Measurements from ENCODE around the gene SULT2A1.
"Not testable (repeated sequence)": the region's sequence is repeated elsewhere in the genome, so short reads cannot be mapped to it uniquely, and the experiment has no call there.

Gene SULT2A1

DNA sequence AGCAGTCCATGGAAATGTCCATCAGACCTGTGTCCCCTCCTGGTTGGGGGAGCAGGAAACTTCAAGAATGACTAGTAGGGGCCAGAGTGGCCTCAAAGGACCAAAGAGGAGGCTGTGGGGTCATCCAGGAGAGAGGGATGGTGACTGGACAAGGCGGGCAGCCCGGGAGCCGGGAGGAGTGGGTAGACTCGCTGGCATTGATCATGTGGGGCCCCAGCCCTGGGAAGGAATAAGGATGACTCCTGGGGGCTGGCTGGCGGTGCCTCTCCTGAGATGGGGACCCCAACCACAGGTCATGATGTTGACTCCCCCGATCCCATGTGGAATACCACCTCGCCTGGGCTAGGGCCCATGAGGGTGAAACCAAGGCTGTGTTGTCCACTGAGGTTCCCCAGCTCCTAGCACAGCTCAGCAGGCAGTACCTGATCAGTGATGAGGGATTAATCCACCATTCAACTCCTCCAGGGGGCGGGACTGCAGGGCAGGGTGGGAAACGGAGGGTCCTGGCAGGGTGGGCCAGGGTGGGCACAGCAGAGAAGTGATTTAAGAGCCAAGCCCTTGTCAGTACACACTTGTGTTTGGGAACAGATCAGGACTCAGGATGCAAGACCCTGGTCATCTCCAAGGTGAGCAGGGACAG lies 27.3 kb downstream of the SULT2A1 start, which contains the start of gene TPRX2:
TPRX2 (plus strand) TSS at position 590 of the 640 bp plus-strand sequence; CDS start at position 602, 12 bp downstream.
- no CpG with 5 or more reads among the region's 9 CpGs for WGBS, 2 donors (ENCODE audit: extremely low coverage in 2 of 2, insufficient read length in 2 of 2, insufficient replicate concordance in 1 of 2)
- peak within 1 kb of the TSS; percentile 84 for H2AK5ac ChIP-seq (ENCODE audit: low read depth, low read length)
- H3K14ac ChIP-seq (ENCODE audit: low read length); H3K9ac ChIP-seq (ENCODE audit: low read depth, low read length, poor library complexity); H3K27me3 ChIP-seq (ENCODE audit: control insufficient read depth in 3 of 3, insufficient read depth in 3 of 3, low read depth in 1 of 3, low read length in 3 of 3); H3K4me3 ChIP-seq (ENCODE audit: low read length in 2 of 2); H2BK120ac ChIP-seq (ENCODE audit: low read depth, low read length); H2BK5ac ChIP-seq (ENCODE audit: low read length); H3K4ac ChIP-seq (ENCODE audit: low read length); H4K91ac ChIP-seq (ENCODE audit: low read depth, low read length, poor library complexity); H3K23ac ChIP-seq (ENCODE audit: low read depth, low read length, poor library complexity); H3K79me1 ChIP-seq (ENCODE audit: low read depth, low read length); H4K8ac ChIP-seq (ENCODE audit: low read depth, low read length); H3K4me2 ChIP-seq (ENCODE audit: insufficient read depth, low read length, poor library complexity, severe bottlenecking); H3K36me3 ChIP-seq (replicated peaks in 1 of 2; ENCODE audit: control insufficient read depth in 2 of 2, insufficient read depth in 2 of 2, low read length in 2 of 2); H3K9me3 ChIP-seq (replicated peaks in 1 of 2; ENCODE audit: control insufficient read depth in 2 of 2, insufficient read depth in 1 of 2, low read depth in 1 of 2, low read length in 2 of 2); H2AFZ ChIP-seq (ENCODE audit: low read length); DNase-seq (ENCODE audit: low spot score); H3K4me1 ChIP-seq (ENCODE audit: control insufficient read depth in 2 of 2, insufficient read depth in 1 of 2, low read depth in 1 of 2, low read length in 2 of 2); H3K27ac ChIP-seq (replicated peaks; ENCODE audit: low read length): not testable (repeated sequence)
- H2BK12ac ChIP-seq (ENCODE audit: low read length), result peak within 1 kb of the TSS; percentile 41
- peak within 1 kb of the TSS; percentile 90 for H3K18ac ChIP-seq (ENCODE audit: low read length)
- H2BK15ac ChIP-seq (ENCODE audit: low read length), result peak within 1 kb of the TSS; percentile 92

DNA sequence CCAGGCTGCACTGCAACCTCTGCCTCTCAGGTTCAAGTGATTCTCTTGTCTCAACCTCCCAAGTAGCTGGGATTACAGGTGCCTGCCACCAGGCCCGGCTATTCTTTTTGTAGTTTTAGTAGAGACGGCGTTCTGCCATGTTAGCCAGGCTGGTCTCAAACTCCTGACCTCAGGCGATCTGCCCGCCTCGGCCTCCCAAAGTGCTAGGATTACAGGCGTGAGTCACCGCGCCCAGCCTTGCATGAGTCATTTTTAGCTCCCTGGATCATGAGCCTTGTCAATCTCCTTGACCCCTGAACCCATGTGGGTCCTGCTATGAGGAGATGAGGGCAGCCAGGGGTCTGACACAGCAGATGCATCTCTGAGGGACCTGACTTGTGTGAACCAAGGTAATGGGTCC lies 27.9 kb downstream of the SULT2A1 start:
- H3K4ac ChIP-seq (ENCODE audit: low read length); H4K91ac ChIP-seq (ENCODE audit: low read depth, low read length, poor library complexity); H3K9ac ChIP-seq (ENCODE audit: low read depth, low read length, poor library complexity); H3K14ac ChIP-seq (ENCODE audit: low read length); H2AFZ ChIP-seq (ENCODE audit: low read length); H3K79me1 ChIP-seq (ENCODE audit: low read depth, low read length); H2BK120ac ChIP-seq (ENCODE audit: low read depth, low read length); H3K27ac ChIP-seq (replicated peaks; ENCODE audit: low read length); H4K8ac ChIP-seq (ENCODE audit: low read depth, low read length); H3K36me3 ChIP-seq (replicated peaks in 1 of 2; ENCODE audit: control insufficient read depth in 2 of 2, insufficient read depth in 2 of 2, low read length in 2 of 2); H3K23ac ChIP-seq (ENCODE audit: low read depth, low read length, poor library complexity); H3K4me2 ChIP-seq (ENCODE audit: insufficient read depth, low read length, poor library complexity, severe bottlenecking); H2BK12ac ChIP-seq (ENCODE audit: low read length); H3K9me3 ChIP-seq (replicated peaks in 1 of 2; ENCODE audit: control insufficient read depth in 2 of 2, insufficient read depth in 1 of 2, low read depth in 1 of 2, low read length in 2 of 2); H2BK5ac ChIP-seq (ENCODE audit: low read length); H3K27me3 ChIP-seq (ENCODE audit: control insufficient read depth in 3 of 3, insufficient read depth in 3 of 3, low read depth in 1 of 3, low read length in 3 of 3); DNase-seq (ENCODE audit: low spot score); H3K4me3 ChIP-seq (ENCODE audit: low read length in 2 of 2); H3K4me1 ChIP-seq (ENCODE audit: control insufficient read depth in 2 of 2, insufficient read depth in 1 of 2, low read depth in 1 of 2, low read length in 2 of 2): not testable (repeated sequence)
- peak overlapping the region; percentile 92 for H2BK15ac ChIP-seq (ENCODE audit: low read length)
- H2AK5ac ChIP-seq (ENCODE audit: low read depth, low read length), result peak overlapping the region; percentile 84
- peak overlapping the region; percentile 90 for H3K18ac ChIP-seq (ENCODE audit: low read length)
- no CpG with 5 or more reads among the region's 9 CpGs for WGBS, 2 donors (ENCODE audit: extremely low coverage in 2 of 2, insufficient read length in 2 of 2, insufficient replicate concordance in 1 of 2)

- no peak overlapping the region for H3K4ac ChIP-seq (ENCODE audit: low read length)
- no peak overlapping the region for H2BK120ac ChIP-seq (ENCODE audit: low read depth, low read length)
- no peak overlapping the region for H3K4me2 ChIP-seq (ENCODE audit: insufficient read depth, low read length, poor library complexity, severe bottlenecking)
- H3K23ac ChIP-seq (ENCODE audit: low read depth, low read length, poor library complexity), result no peak overlapping the region
- H3K14ac ChIP-seq (ENCODE audit: low read length), result no peak overlapping the region
- no peak overlapping the region for H4K8ac ChIP-seq (ENCODE audit: low read depth, low read length)
- WGBS, 2 donors (ENCODE audit: extremely low coverage in 2 of 2, insufficient read length in 2 of 2, insufficient replicate concordance in 1 of 2), result no CpG with 5 or more reads among the region's 4 CpGs
- H3K79me1 ChIP-seq (ENCODE audit: low read depth, low read length), result no peaks in the 10 kb centered on the region
- no peak overlapping the region for H2BK15ac ChIP-seq (ENCODE audit: low read length)
- H3K4me1 ChIP-seq (ENCODE audit: control insufficient read depth in 2 of 2, insufficient read depth in 1 of 2, low read depth in 1 of 2, low read length in 2 of 2), result no peaks in the 10 kb centered on the region
- no peak overlapping the region for H3K9ac ChIP-seq (ENCODE audit: low read depth, low read length, poor library complexity)
- H2AK5ac ChIP-seq (ENCODE audit: low read depth, low read length), result no peak overlapping the region
- no peaks in the 10 kb centered on the region for H3K36me3 ChIP-seq (replicated peaks in 1 of 2; ENCODE audit: control insufficient read depth in 2 of 2, insufficient read depth in 2 of 2, low read length in 2 of 2)
- H3K18ac ChIP-seq (ENCODE audit: low read length), result no peak overlapping the region
- peaks cover 0 to 12% (median 0%) of the 10 kb centered on the region in 3 experiments for H3K27me3 ChIP-seq (ENCODE audit: control insufficient read depth in 3 of 3, insufficient read depth in 3 of 3, low read depth in 1 of 3, low read length in 3 of 3)
- DNase-seq (ENCODE audit: low spot score), result no peak
- H3K9me3 ChIP-seq (replicated peaks in 1 of 2; ENCODE audit: control insufficient read depth in 2 of 2, insufficient read depth in 1 of 2, low read depth in 1 of 2, low read length in 2 of 2), result no peaks in the 10 kb centered on the region
- no peak overlapping the region for H3K27ac ChIP-seq (replicated peaks; ENCODE audit: low read length)
- no peak overlapping the region for H2BK12ac ChIP-seq (ENCODE audit: low read length)
- no peak overlapping the region for H4K91ac ChIP-seq (ENCODE audit: low read depth, low read length, poor library complexity)
- no peak overlapping the region for H2AFZ ChIP-seq (ENCODE audit: low read length)
- H3K4me3 ChIP-seq (ENCODE audit: low read length in 2 of 2), result no peak overlapping the region
- H2BK5ac ChIP-seq (ENCODE audit: low read length), result no peak overlapping the region
Observed at GRCh38 chr19:47854459-47854858, 31.7 kb downstream of the SULT2A1 start.

GRCh38 chr19:47853003-47853402 lies 33.1 kb downstream of the SULT2A1 start:
- Histone ChIP-seq H4K91ac (ENCODE audit: low read depth, low read length, poor library complexity) (no peak overlapping the region), H3K36me3 (replicated peaks in 1 of 2; ENCODE audit: control insufficient read depth in 2 of 2, insufficient read depth in 2 of 2, low read length in 2 of 2) (no peaks in the 10 kb centered on the region), H2BK15ac (ENCODE audit: low read length) (peak overlapping the region; percentile 12), H3K27ac (replicated peaks; ENCODE audit: low read length) (no peak overlapping the region), H3K9me3 (replicated peaks in 1 of 2; ENCODE audit: control insufficient read depth in 2 of 2, insufficient read depth in 1 of 2, low read depth in 1 of 2, low read length in 2 of 2) (no peaks in the 10 kb centered on the region), H2AK5ac (ENCODE audit: low read depth, low read length) (peak overlapping the region; percentile 93), H3K4me2 (ENCODE audit: insufficient read depth, low read length, poor library complexity, severe bottlenecking) (no peak overlapping the region), H3K27me3 (ENCODE audit: control insufficient read depth in 3 of 3, insufficient read depth in 3 of 3, low read depth in 1 of 3, low read length in 3 of 3) (peaks cover 0 to 25% (median 0%) of the 10 kb centered on the region in 3 experiments), H3K79me1 (ENCODE audit: low read depth, low read length) (no peaks in the 10 kb centered on the region), H4K8ac (ENCODE audit: low read depth, low read length) (no peak overlapping the region), H3K23ac (ENCODE audit: low read depth, low read length, poor library complexity) (peak overlapping the region; percentile 69), H2BK120ac (ENCODE audit: low read depth, low read length) (no peak overlapping the region), H2AFZ (ENCODE audit: low read length) (no peak overlapping the region), H2BK12ac (ENCODE audit: low read length) (peak overlapping the region; percentile 52), H3K4me1 (ENCODE audit: control insufficient read depth in 2 of 2, insufficient read depth in 1 of 2, low read depth in 1 of 2, low read length in 2 of 2) (no peaks in the 10 kb centered on the region), H2BK5ac (ENCODE audit: low read length) (no peak overlapping the region), H3K4me3 (ENCODE audit: low read length in 2 of 2) (no peak overlapping the region), H3K9ac (ENCODE audit: low read depth, low read length, poor library complexity) (peak overlapping the region; percentile 56), H3K18ac (ENCODE audit: low read length) (peak overlapping the region; percentile 81), H3K4ac (ENCODE audit: low read length) (no peak overlapping the region), H3K14ac (ENCODE audit: low read length) (no peak overlapping the region)
- DNase-seq (ENCODE audit: low spot score), result no peak
- no CpG with 5 or more reads among the region's 5 CpGs for WGBS, 2 donors (ENCODE audit: extremely low coverage in 2 of 2, insufficient read length in 2 of 2, insufficient replicate concordance in 1 of 2)
